Measurements from ENCODE around the gene COL4A2.

COL4A2 gene

GRCh38 chr13:110269509-110270185 lies 37.4 kb upstream of the COL4A2 start:
- no peaks in the 10 kb centered on the region for H3K4me1 ChIP-seq (ENCODE audit: low read depth, poor library complexity, severe bottlenecking)
- H2AFZ ChIP-seq (ENCODE audit: low read depth), result no peak overlapping the region
- TF ChIP-seq CTCF (conservative IDR thresholded peaks at IDR 0.05; ENCODE audit: low read depth, low read length), result no peak
- no peaks in the 10 kb centered on the region for H3K79me2 ChIP-seq (ENCODE audit: insufficient read depth, low read depth)
- H3K9ac ChIP-seq, result no peak overlapping the region
- no peaks in the 10 kb centered on the region for H3K36me3 ChIP-seq (ENCODE audit: insufficient read depth)
- H3K27me3 ChIP-seq (ENCODE audit: insufficient read depth, low read depth), result no peaks in the 10 kb centered on the region
- no peak overlapping the region for H3K4me2 ChIP-seq
- no peaks in the 10 kb centered on the region for H4K20me1 ChIP-seq (ENCODE audit: insufficient read depth)
- no peak overlapping the region for H3K27ac ChIP-seq
- H3K4me3 ChIP-seq (IDR thresholded peaks at IDR 0.05; ENCODE audit: insufficient read depth, low read depth, low read length), result no peak overlapping the region

DNA sequence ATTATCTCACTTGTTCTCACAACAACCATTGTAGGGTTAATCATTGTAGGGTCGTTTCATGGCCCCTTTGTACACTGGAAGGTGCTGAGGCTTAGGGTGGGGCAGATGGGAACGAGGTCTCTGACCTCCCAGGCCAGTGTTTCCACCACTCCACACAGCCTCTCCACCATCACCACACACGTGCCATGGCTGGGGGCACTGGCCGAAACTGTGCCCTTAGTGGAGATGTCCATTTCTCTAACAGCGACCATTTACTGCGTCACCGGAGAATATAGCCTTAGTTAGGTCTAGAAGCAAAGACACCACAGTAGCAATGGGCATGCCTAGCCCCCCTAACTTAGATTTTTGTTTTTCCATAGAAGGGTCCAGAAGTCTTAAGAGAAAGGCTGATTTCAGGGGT lies 36.6 kb upstream of the COL4A2 start:
- Histone ChIP-seq H3K4me2 (no peak overlapping the region), H3K27ac (no peak overlapping the region), H3K79me2 (ENCODE audit: insufficient read depth, low read depth) (no peaks in the 10 kb centered on the region)

GRCh38 chr13:110271313-110271712 lies 35.8 kb upstream of the COL4A2 start:
- Histone ChIP-seq H3K36me3 (ENCODE audit: insufficient read depth) (no peaks in the 10 kb centered on the region), H3K79me2 (ENCODE audit: insufficient read depth, low read depth) (no peaks in the 10 kb centered on the region), H2AFZ (ENCODE audit: low read depth) (no peak overlapping the region), H3K4me3 (IDR thresholded peaks at IDR 0.05; ENCODE audit: insufficient read depth, low read depth, low read length) (no peak overlapping the region), H3K4me1 (ENCODE audit: low read depth, poor library complexity, severe bottlenecking) (no peaks in the 10 kb centered on the region), H3K27ac (no peak overlapping the region), H4K20me1 (ENCODE audit: insufficient read depth) (no peaks in the 10 kb centered on the region), H3K9ac (no peak overlapping the region), H3K27me3 (ENCODE audit: insufficient read depth, low read depth) (no peaks in the 10 kb centered on the region), H3K4me2 (no peak overlapping the region)
- TF ChIP-seq CTCF (conservative IDR thresholded peaks at IDR 0.05; ENCODE audit: low read depth, low read length), result no peak

More for the DNA sequence above, 36.6 kb upstream of the COL4A2 start:
- no peak overlapping the region for H3K9ac ChIP-seq
- no peaks in the 10 kb centered on the region for H3K36me3 ChIP-seq (ENCODE audit: insufficient read depth)
- no peaks in the 10 kb centered on the region for H3K27me3 ChIP-seq (ENCODE audit: insufficient read depth, low read depth)
- H3K4me1 ChIP-seq (ENCODE audit: low read depth, poor library complexity, severe bottlenecking), result no peaks in the 10 kb centered on the region
- no peak overlapping the region for H2AFZ ChIP-seq (ENCODE audit: low read depth)
- no peak overlapping the region for H3K4me3 ChIP-seq (IDR thresholded peaks at IDR 0.05; ENCODE audit: insufficient read depth, low read depth, low read length)
- TF ChIP-seq CTCF (conservative IDR thresholded peaks at IDR 0.05; ENCODE audit: low read depth, low read length), result no peak
- no peaks in the 10 kb centered on the region for H4K20me1 ChIP-seq (ENCODE audit: insufficient read depth)

DNA sequence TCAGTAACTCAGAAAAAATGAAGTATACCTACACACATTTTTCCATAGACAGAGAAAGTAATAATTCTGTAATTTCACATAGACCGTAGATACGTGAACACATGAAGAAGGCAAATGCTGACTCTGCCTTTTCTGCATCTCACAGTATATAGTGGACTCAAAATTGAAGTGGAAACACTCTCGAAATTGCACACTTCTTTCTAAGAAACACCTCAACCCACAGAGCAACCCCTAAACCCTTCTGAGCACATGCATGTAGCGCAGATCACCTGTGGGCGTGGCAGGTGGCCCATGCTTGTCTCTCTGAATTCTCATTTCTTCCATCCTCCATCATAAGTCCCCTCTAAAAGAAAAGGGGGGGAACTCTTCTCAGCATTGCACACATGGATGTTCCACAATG lies 34.9 kb upstream of the COL4A2 start:
- no peaks in the 10 kb centered on the region for H3K4me1 ChIP-seq (ENCODE audit: low read depth, poor library complexity, severe bottlenecking)
- no peaks in the 10 kb centered on the region for H4K20me1 ChIP-seq (ENCODE audit: insufficient read depth)
- H3K79me2 ChIP-seq (ENCODE audit: insufficient read depth, low read depth), result no peaks in the 10 kb centered on the region
- H3K4me3 ChIP-seq (IDR thresholded peaks at IDR 0.05; ENCODE audit: insufficient read depth, low read depth, low read length), result no peak overlapping the region
- H2AFZ ChIP-seq (ENCODE audit: low read depth), result no peak overlapping the region
- H3K27me3 ChIP-seq (ENCODE audit: insufficient read depth, low read depth), result no peaks in the 10 kb centered on the region
- H3K27ac ChIP-seq, result no peak overlapping the region
- no peak overlapping the region for H3K9ac ChIP-seq
- no peak overlapping the region for H3K4me2 ChIP-seq
- no peaks in the 10 kb centered on the region for H3K36me3 ChIP-seq (ENCODE audit: insufficient read depth)
- TF ChIP-seq CTCF (conservative IDR thresholded peaks at IDR 0.05; ENCODE audit: low read depth, low read length), result no peak
